B cell (primary cell): Measurements from ENCODE around the gene NTM. TPM values are rescaled to one million over a fixed set of nuclear protein-coding genes. Genes with fewer than 3 reads are reported as not detected.

Experiments used
- ATAC-seq: fragments of 200-7000 bp; cut with Tn5 transposase; one replicate; pipeline ENCODE4 v1.10.0; 2021; ENCODE audit warnings: low read depth, mild to moderate bottlenecking, moderate number of reproducible peaks, moderate library complexity
- CTCF ChIA-PET: fragments of 350-600 bp; sonication (Branson Sonifier 250); formaldehyde crosslinking; loops from one replicate; lab custom pipeline; 2021; ENCODE audit warnings: antibody characterized with exemption, inconsistent platforms; lab: Charles Lee
- POLR2A ChIA-PET: fragments of 350-600 bp; sonication (Branson Sonifier 250); formaldehyde crosslinking; loops from one replicate; lab custom pipeline; 2021; ENCODE audit warnings: antibody characterized with exemption; lab: Charles Lee
- DNase-seq: peaks from one replicate; pipeline ENCODE4 v3.0.0; 2013
- H2AFZ ChIP-seq: 2 replicates; pipeline ENCODE4 v1.6.1; 2012; ENCODE audit warnings: mild to moderate bottlenecking, low read depth, low read length; ENCODE audit not compliant: insufficient read depth, poor library complexity, severe bottlenecking
- H3K27ac ChIP-seq, 2 donors: 1 replicate in 1 of 2; 2 replicates in 1 of 2; pipeline ENCODE4 v1.5.1; 2012 to 2013; ENCODE audit warnings: low read length in 2 of 2, mild to moderate bottlenecking in 2 of 2, moderate library complexity in 1 of 2
- H3K27me3 ChIP-seq, 4 experiments: fragments of 200-600 bp in 1 of 4; sonication (generic) in 1 of 4; replicated peaks in 1 of 4; 1 replicate in 2 of 4; 2 replicates in 2 of 4; pipeline versions ENCODE4 v1.6.1 to v1.7.0; 2013 to 2016; ENCODE audit warnings: low read length in 3 of 4, mild to moderate bottlenecking in 2 of 4, mixed read lengths in 1 of 4, moderate library complexity in 1 of 4; ENCODE audit not compliant: insufficient read depth in 4 of 4, control insufficient read depth in 3 of 4; ENCODE audit errors: control extremely low read depth in 1 of 4
- H3K36me3 ChIP-seq, 2 experiments: replicated peaks in 1 of 2; 1 replicate in 1 of 2; 2 replicates in 1 of 2; pipeline versions ENCODE4 v1.6.1 to v1.7.1; 2013; ENCODE audit warnings: low read length in 1 of 2; ENCODE audit not compliant: insufficient read depth in 2 of 2, control insufficient read depth in 1 of 2; ENCODE audit errors: control extremely low read depth in 1 of 2, extremely low read depth in 1 of 2
- H3K4me1 ChIP-seq, 2 donors: fragments of 200-600 bp in 1 of 2; sonication (generic) in 1 of 2; 1 replicate in 1 of 2; 2 replicates in 1 of 2; pipeline versions ENCODE4 v1.5.1 to v1.6.1; 2013 to 2017; ENCODE audit warnings: low read length in 2 of 2; ENCODE audit not compliant: control insufficient read depth in 2 of 2, insufficient read depth in 2 of 2
- H3K4me2 ChIP-seq: replicated peaks from 2 replicates; pipeline ENCODE3; 2012; ENCODE audit warnings: mild to moderate bottlenecking, low read depth, low read length; ENCODE audit not compliant: poor library complexity, severe bottlenecking
- H3K4me3 ChIP-seq, 5 experiments: fragments of 200-600 bp in 1 of 5; sonication (generic) in 1 of 5; 1 replicate in 3 of 5; 2 replicates in 2 of 5; pipeline versions ENCODE4 v1.5.1 to v1.7.0; 2011 to 2016; ENCODE audit warnings: low read length in 4 of 5, mild to moderate bottlenecking in 4 of 5, low read depth in 2 of 5, control low read depth in 1 of 5, moderate library complexity in 1 of 5; ENCODE audit not compliant: insufficient read depth in 1 of 5; ENCODE audit errors: control extremely low read depth in 1 of 5, extremely low read depth in 1 of 5
- H3K79me2 ChIP-seq: fragments of 200-600 bp; sonication (generic); one replicate; pipeline ENCODE4 v1.6.0; 2016; ENCODE audit warnings: low read length; ENCODE audit not compliant: control insufficient read depth, insufficient read depth
- H3K9ac ChIP-seq: fragments of 200-600 bp; sonication (generic); 2 replicates; pipeline ENCODE4 v1.6.1; 2017; ENCODE audit warnings: mild to moderate bottlenecking, low read length, moderate library complexity
- H3K9me3 ChIP-seq, 3 donors: one replicate each; pipeline versions ENCODE4 v1.6.1 to v1.7.1; 2013; ENCODE audit warnings: low read length in 2 of 3; ENCODE audit not compliant: control insufficient read depth in 2 of 3, insufficient read depth in 1 of 3; ENCODE audit errors: control extremely low read depth in 1 of 3
- H4K20me1 ChIP-seq: 2 replicates; pipeline ENCODE4 v1.6.0; 2012; ENCODE audit warnings: mild to moderate bottlenecking, low read length; ENCODE audit not compliant: insufficient read depth, control insufficient read depth, poor library complexity, severe bottlenecking
- H3K27ac Mint-ChIP-seq: one replicate; pipeline ENCODE4 v1.8.0; 2021; ENCODE audit warnings: mixed read lengths
- H3K27me3 Mint-ChIP-seq: one replicate; pipeline ENCODE4 v1.8.0; 2021; ENCODE audit warnings: mixed read lengths
- H3K4me1 Mint-ChIP-seq: one replicate; pipeline ENCODE4 v1.8.0; 2021; ENCODE audit warnings: mixed read lengths
- H3K4me3 Mint-ChIP-seq: one replicate; pipeline ENCODE4 v1.8.0; 2021; ENCODE audit warnings: mixed read lengths
- H3K9me3 Mint-ChIP-seq: one replicate; pipeline ENCODE4 v1.8.0; 2022; ENCODE audit warnings: mixed read lengths; ENCODE audit not compliant: insufficient read depth
- CTCF ChIP-seq: fragments of 200-600 bp; IDR thresholded peaks from one replicate; pipeline ENCODE4 v1.8.0; 2022; ENCODE audit warnings: antibody characterized with exemption, mild to moderate bottlenecking
- EZH2 ChIP-seq: IDR thresholded peaks from 2 replicates; pipeline ENCODE4 v1.6.1; 2012; ENCODE audit warnings: borderline replicate concordance, low read depth, mild to moderate bottlenecking, moderate library complexity, low read length; ENCODE audit not compliant: insufficient read depth, poor library complexity, severe bottlenecking
- WGBS: methylation state at CpG from one replicate; pipeline ENCODE4 v1.1.5; 2013; ENCODE audit warnings: missing lambda C conversion rate; ENCODE audit not compliant: insufficient coverage; 5-methylcytosine and 5-hydroxymethylcytosine counted together
- intact Hi-C: fragments of 100-400 bp; cut with micrococcal nuclease; formaldehyde crosslinking; loops from one replicate; pipeline ENCODE4 v1.10.0; 2022
- polyA plus RNA-seq: library from polyadenylated mRNA; depleted of rRNA; stranded (reverse); fragments of >200 nt; gene quantifications from 2 replicates; pipeline ENCODE4 v1.2.3, GENCODE V29; 2012
- total RNA-seq, 2 donors: library from RNA; stranded (reverse); fragments of 120-200 nt in 1 of 2; gene quantifications; 1 replicate in 1 of 2; 2 replicates in 1 of 2; pipeline versions ENCODE4 v1.2.3 to v1.2.4, GENCODE V29; 2013 to 2022

Gene NTM
- total and polyA plus RNA-seq, 2 donors (not counting 1 experiment from before 2014, with no cell fraction given): not detected

DNA sequence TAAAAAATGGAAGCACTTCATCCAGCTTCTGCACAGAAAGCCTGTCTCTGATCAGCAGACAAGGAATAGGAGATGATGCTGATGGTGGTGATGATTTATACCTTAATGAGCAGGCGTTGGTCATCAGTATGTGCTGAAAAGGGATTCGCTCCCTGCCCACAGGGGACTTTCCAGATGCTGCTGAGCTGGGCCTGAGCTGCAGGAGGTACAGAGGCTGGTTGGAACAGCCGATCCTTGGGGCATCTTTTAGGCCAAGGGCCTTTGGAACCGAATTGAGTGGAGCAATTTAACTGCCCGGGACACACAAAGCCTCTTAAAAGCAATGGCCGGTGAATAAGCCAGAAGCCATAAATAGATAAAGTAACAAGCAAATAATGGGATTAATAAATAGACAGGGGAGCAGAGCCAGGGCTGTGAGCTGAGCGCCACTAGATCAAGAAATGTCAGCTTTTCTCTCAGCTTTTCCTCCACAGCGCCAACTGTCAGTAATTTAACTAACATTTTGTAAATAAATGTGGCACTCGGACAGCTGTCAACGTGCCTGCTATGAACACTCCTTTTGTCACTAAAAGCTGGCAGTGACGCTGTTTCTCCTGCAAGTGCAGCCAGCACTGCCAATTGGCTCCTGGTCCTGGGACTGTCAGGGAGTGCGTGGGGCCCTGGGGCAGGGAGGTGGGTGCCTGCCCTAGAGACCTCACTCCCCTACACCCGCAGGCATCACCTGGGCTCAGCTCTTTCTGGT lies 562.3 kb downstream of the NTM start:
- no peaks in the 10 kb centered on the region for H3K4me1 Mint-ChIP-seq
- H3K4me1 ChIP-seq: no peaks in the 10 kb centered on the region
- no peak for DNase-seq
- H3K9me3 Mint-ChIP-seq: no peaks in the 10 kb centered on the region
- no peak overlapping the region for H3K27ac Mint-ChIP-seq
- no peaks in the 10 kb centered on the region for H3K9me3 ChIP-seq
- H3K36me3 ChIP-seq: no peaks in the 10 kb centered on the region
- H3K79me2 ChIP-seq: no peaks in the 10 kb centered on the region
- no peak overlapping the region for H3K9ac ChIP-seq
- no peak for ATAC-seq
- H4K20me1 ChIP-seq: no peaks in the 10 kb centered on the region
- TF ChIP-seq CTCF (no peak), EZH2 (no peak)
- H2AFZ ChIP-seq: no peak overlapping the region
- H3K27ac ChIP-seq: no peak overlapping the region
- intact Hi-C loops: no loop called here
- H3K4me3 ChIP-seq: no peak overlapping the region
- POLR2A ChIA-PET: no interaction called here
- no peak overlapping the region for H3K4me2 ChIP-seq
- WGBS: 92% methylated on average over 10 of the region's 13 CpGs
- no peaks in the 10 kb centered on the region for H3K27me3 Mint-ChIP-seq
- CTCF ChIA-PET: no interaction called here
- H3K4me3 Mint-ChIP-seq: no peak overlapping the region
- H3K27me3 ChIP-seq: no peaks in the 10 kb centered on the region

- no peaks in the 10 kb centered on the region for H3K4me1 Mint-ChIP-seq
- TF ChIP-seq EZH2 (no peak), CTCF (no peak)
- no peak overlapping the region for H3K27ac Mint-ChIP-seq
Observed at GRCh38 chr11:131934006-131934405, 563.6 kb downstream of the NTM start.

More at GRCh38 chr11:131934006-131934405, 563.6 kb downstream of the NTM start:
- WGBS: 71% methylated on average over 1 of the region's 4 CpGs
- H2AFZ ChIP-seq: no peak overlapping the region
- Mint-ChIP-seq H3K27me3 (no peaks in the 10 kb centered on the region), H3K9me3 (no peaks in the 10 kb centered on the region), H3K4me3 (no peak overlapping the region)
- POLR2A ChIA-PET: no interaction called here
- no peak overlapping the region for H3K9ac ChIP-seq
- no peaks in the 10 kb centered on the region for H4K20me1 ChIP-seq
- intact Hi-C loops: no loop called here
- CTCF ChIA-PET: no interaction called here
- no peak overlapping the region for H3K4me2 ChIP-seq
- no peak overlapping the region for H3K4me3 ChIP-seq
- no peak for ATAC-seq
- H3K79me2 ChIP-seq: no peaks in the 10 kb centered on the region
- no peaks in the 10 kb centered on the region for H3K27me3 ChIP-seq
- no peak overlapping the region for H3K27ac ChIP-seq
- H3K4me1 ChIP-seq: no peaks in the 10 kb centered on the region
- no peaks in the 10 kb centered on the region for H3K36me3 ChIP-seq
- DNase-seq: no peak
- peaks cover 0 to 5% (median 0%) of the 10 kb centered on the region in 3 donors for H3K9me3 ChIP-seq
